NB4 (cell line): ENCODE results near the gene TBC1D9.

ENCODE experiments used
- MYC ChIP-seq: IDR thresholded peaks from 2 replicates; pipeline ENCODE4 v1.6.1; 2011; ENCODE audit warnings: low read depth, low read length
- POLR2A ChIP-seq: IDR thresholded peaks from 2 replicates; pipeline ENCODE4 v1.6.1; 2011; ENCODE audit warnings: mild to moderate bottlenecking; ENCODE audit not compliant: insufficient read length; ENCODE audit errors: extremely low read depth
- TF ChIP-seq, protein P1 (sequence below): IDR thresholded peaks from one replicate; pipeline ENCODE4 v1.5.1; 2012; ENCODE audit warnings: low read depth, low read length
- TF ChIP-seq, protein P2 (sequence below): IDR thresholded peaks from 2 replicates; pipeline ENCODE4 v1.6.1; 2011; ENCODE audit warnings: low read depth, low read length

DNA sequence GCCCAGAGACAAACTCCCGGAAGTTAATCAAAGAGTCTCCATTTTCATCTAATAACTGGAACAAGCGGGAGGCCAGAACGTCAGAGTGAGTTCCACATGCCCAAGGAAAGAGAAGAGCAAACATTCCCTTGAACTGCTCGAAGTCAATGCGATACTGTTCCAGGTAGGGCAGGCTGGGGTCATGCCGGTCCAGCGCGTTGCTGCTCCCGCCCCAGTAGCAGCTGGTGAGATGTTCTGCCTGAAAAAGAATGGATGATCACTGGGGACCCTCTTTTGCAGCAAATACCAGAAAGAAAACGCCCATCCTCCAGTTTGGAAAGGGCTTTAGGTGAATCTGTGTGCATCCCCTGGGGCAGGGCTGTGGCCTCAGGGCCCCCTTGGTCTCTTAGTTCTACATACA lies 122.2 kb downstream of the TBC1D9 start:
- TF ChIP-seq, protein P1, sequence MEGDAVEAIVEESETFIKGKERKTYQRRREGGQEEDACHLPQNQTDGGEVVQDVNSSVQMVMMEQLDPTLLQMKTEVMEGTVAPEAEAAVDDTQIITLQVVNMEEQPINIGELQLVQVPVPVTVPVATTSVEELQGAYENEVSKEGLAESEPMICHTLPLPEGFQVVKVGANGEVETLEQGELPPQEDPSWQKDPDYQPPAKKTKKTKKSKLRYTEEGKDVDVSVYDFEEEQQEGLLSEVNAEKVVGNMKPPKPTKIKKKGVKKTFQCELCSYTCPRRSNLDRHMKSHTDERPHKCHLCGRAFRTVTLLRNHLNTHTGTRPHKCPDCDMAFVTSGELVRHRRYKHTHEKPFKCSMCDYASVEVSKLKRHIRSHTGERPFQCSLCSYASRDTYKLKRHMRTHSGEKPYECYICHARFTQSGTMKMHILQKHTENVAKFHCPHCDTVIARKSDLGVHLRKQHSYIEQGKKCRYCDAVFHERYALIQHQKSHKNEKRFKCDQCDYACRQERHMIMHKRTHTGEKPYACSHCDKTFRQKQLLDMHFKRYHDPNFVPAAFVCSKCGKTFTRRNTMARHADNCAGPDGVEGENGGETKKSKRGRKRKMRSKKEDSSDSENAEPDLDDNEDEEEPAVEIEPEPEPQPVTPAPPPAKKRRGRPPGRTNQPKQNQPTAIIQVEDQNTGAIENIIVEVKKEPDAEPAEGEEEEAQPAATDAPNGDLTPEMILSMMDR, result no peak
- TF ChIP-seq POLR2A (no peak), MYC (no peak)
- TF ChIP-seq, protein P2, sequence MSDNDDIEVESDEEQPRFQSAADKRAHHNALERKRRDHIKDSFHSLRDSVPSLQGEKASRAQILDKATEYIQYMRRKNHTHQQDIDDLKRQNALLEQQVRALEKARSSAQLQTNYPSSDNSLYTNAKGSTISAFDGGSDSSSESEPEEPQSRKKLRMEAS, result no peak
